ENCODE data around the gene POU2AF2.
"Not testable (repeated sequence)": the region's sequence is repeated elsewhere in the genome, so short reads cannot be mapped to it uniquely, and the experiment has no call there.

Gene POU2AF2, protein sequence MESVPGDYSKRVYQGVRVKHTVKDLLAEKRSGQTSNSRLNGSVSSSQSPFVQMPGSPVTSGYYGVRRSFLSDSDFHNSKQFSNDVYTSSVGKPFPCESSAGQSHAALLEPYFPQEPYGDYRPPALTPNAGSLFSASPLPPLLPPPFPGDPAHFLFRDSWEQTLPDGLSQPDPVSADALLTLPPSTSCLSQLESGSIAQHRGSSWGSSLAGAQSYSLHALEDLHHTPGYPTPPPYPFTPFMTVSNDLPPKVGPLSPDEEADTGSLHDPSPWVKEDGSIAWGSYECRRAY

DNA sequence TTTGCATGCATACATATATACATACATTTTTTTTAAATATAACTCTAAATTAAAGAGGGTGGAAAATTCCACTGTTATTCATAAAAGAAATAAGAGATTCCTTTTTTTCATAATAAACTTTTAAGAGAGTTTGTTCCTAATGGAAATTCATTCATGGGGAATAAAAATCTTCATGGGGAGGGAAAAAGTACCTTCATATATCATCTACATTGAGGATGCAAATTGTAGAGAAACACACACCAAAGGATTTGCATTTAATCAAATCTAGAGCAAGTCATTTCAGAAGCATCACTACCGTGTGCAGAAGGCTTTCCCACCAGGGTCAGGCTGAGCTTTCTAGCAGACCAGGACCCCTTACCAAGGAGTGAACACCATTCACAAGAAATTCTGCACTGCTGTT, at the start of gene POU2AF2:
Gene POU2AF2, plus strand, starts transcription at position 301 of the 400 bp plus-strand sequence. CDS start 129 bp downstream, outside the sequence.
- DNase-seq: no peak

GRCh38 chr11:111200010-111200534, 45.5 kb upstream of the POU2AF2 start:
- DNase-seq: no peak

DNA sequence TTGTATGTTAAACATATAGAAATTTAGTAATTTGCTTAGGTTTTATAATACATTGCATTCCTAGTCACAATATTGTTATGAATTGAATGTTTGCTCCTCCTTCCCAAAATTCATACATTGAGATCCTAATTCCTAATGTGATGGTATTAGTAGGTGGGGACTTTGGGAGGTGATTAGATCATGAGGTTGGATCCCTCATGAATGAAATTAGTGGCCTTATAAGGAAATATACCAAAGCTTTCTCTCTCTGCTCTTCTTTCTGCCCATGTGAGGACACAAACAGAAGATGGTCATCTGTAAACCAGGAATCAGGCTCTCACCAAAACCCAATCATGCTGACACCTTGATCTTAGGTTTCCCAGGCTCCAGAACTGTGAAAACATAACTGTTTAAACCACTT, 41.3 kb upstream of the POU2AF2 start:
- no peak for DNase-seq

GRCh38 chr11:111205632-111206385, 39.7 kb upstream of the POU2AF2 start:
- no peak for DNase-seq

GRCh38 chr11:111206472-111206871, 39.1 kb upstream of the POU2AF2 start:
- no peak for DNase-seq

GRCh38 chr11:111207213-111207612, 38.3 kb upstream of the POU2AF2 start:
- DNase-seq: no peak

GRCh38 chr11:111209543-111210355, 35.8 kb upstream of the POU2AF2 start:
- no peak for DNase-seq

- no peak for DNase-seq
These were observed 32.3 kb upstream of the POU2AF2 start for GRCh38 chr11:111213256-111213655.

- no peak for DNase-seq
These were observed 24.8 kb upstream of the POU2AF2 start for GRCh38 chr11:111220721-111221120.

DNA sequence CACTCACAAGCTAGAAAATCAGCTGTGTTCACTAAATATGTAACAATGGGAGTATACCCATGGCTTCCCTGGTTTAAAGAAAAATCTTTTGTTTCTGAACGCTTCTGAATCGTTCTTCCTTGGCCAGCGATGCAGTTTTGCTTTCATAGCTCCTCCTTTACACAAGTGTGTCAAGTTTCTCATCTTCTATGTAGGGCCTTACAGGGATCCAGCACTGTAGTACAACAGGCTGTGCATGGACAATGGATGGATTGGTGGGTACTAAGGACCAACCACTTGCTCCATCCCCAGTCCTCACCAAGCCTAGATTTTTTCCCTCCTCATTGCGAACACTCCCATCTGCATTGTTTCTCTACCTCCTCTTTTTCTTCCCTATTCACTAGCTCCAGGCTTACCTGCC, 24.3 kb upstream of the POU2AF2 start:
- no peak for DNase-seq

DNA sequence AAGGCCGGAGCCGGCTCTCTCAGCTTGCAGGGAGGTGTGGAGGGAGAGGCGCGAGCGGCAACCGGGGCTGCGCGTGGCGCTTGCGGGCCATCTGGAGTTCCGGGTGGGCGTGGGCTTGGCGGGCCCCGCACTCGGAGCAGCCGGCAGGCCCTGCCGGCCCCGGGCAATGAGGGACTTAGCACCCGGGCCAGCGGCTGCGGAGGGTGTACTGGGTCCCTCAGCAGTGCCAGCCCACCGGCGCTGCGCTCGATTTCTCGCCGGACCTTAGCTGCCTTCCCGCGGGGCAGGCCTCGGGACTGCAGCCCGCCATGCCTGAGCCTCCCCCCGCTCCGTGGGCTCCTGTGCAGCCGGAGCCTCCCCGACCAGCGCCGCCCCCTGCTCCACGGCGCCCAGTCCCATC, 23.6 kb upstream of the POU2AF2 start:
- not testable (repeated sequence) for DNase-seq

GRCh38 chr11:111222821-111223455, 22.6 kb upstream of the POU2AF2 start:
- not testable (repeated sequence) for DNase-seq

DNA sequence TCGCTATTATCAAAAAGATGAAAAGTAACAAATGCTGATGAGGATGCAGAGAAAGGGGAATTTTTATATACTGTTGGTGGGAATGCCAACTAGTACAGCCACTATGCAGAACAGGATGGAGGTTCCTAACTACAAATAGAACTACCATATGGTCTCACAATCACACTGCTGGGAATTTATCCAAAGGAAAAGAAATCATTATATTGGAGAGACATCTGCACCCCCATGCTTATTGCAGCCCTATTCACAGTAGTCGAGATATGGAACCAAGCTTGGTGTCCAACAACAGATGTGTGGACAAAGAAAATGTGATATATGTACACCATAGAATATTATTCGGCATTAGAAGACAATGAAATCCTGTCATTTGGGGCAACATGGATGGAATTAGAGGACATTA, 19.6 kb upstream of the POU2AF2 start:
- no peak for DNase-seq

GRCh38 chr11:111229604-111230003, 15.9 kb upstream of the POU2AF2 start:
- no peak for DNase-seq

- no peak for DNase-seq
These were observed 15.4 kb upstream of the POU2AF2 start for GRCh38 chr11:111230122-111230465.

GRCh38 chr11:111231836-111232235, 13.7 kb upstream of the POU2AF2 start:
- no peak for DNase-seq

DNA sequence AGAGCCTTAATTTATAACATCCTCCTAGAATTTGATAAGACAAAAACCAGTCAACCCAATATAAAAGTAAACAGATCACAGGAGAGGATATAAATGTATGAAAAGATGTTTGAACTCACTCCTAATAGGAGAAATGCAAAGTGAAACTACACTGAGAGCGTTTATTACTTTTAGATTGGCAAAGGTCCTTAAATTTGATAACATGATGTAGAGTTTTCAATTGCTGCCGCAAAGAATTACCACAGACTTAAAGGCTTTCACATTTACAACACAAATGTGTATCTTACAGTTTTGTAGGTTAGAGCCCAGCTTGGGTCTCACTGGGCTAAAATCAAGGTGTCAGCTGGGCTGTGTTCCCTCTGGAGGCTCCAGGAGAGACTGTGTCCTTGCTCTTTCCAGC, 9.1 kb upstream of the POU2AF2 start:
- no peak for DNase-seq

GRCh38 chr11:111237926-111238325, 7.6 kb upstream of the POU2AF2 start:
- no peak for DNase-seq

- no peak for DNase-seq
These were observed 1.4 kb downstream of the POU2AF2 start for GRCh38 chr11:111246956-111247355.

GRCh38 chr11:111250936-111251335, 5.4 kb downstream of the POU2AF2 start:
- no peak for DNase-seq

DNA sequence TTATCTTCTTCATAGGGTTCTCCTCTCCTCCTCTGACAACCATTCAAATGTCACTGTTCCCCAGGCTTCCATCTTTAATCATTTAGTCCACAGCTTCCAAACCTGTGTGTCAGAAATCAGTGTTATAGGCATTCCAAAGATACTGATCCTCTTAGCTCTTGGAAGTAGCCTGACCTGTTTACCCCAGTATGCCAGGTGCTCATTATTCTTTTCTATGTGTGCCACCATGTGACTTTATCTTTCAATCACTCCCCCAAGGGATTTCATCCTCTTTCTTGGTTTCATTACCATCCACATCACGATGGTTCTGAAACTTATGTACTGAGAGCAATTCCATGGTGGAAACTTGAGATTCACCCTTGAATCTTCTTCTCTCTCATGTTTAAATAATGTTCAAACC, 7.6 kb downstream of the POU2AF2 start:
- DNase-seq: no peak

DNA sequence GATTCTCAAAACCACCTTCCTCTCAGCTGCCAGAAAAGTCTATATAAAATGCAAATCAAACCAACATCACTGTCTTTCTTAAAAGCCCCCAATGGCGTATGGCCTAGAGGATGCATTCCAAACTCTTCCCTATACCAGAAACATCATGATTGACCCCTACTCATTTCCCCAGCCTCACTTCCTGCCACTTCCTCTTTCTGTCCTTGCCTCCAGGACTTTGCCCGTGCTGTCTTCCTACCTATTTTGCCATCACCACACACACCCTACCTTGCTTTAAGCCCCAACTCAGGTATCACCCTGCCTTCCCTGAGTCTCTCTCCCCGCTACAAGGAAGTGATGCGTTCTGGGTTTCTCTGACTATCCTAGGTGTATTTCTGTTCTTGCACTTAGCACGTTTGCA, 8.1 kb downstream of the POU2AF2 start:
- no peak for DNase-seq

GRCh38 chr11:111258046-111258445, 12.5 kb downstream of the POU2AF2 start:
- DNase-seq: no peak
